Measurements from ENCODE around the gene TAS1R3.
"Not testable (repeated sequence)": the region's sequence is repeated elsewhere in the genome, so short reads cannot be mapped to it uniquely, and the experiment has no call there.

Gene TAS1R3

GRCh38 chr1:1354271-1355247 lies 23.5 kb downstream of the TAS1R3 start:
- no peak for DNase-seq

- no peak for DNase-seq
These were observed 24.3 kb downstream of the TAS1R3 start for GRCh38 chr1:1355416-1355815.

- DNase-seq: no peak
These were observed 25.2 kb downstream of the TAS1R3 start for GRCh38 chr1:1356166-1356795.

GRCh38 chr1:1356796-1357401 lies 25.8 kb downstream of the TAS1R3 start:
- no peak for DNase-seq

- DNase-seq: no peak
These were observed 26.9 kb downstream of the TAS1R3 start for GRCh38 chr1:1357871-1358432.

GRCh38 chr1:1358433-1359271 lies 27.6 kb downstream of the TAS1R3 start, which contains the start of gene MXRA8:
MXRA8 (minus strand) TSS chr1:1358555; CDS start chr1:1358504, 51 bp downstream.
- DNase-seq: no peak

- no peak for DNase-seq
These were observed 28.2 kb downstream of the TAS1R3 start for GRCh38 chr1:1359308-1359663.

GRCh38 chr1:1359664-1360468 lies 28.8 kb downstream of the TAS1R3 start:
- DNase-seq: no peak

- no peak for DNase-seq
These were observed 29.6 kb downstream of the TAS1R3 start for GRCh38 chr1:1360506-1361169.

- no peak for DNase-seq
These were observed 30.3 kb downstream of the TAS1R3 start for GRCh38 chr1:1361233-1361981.

GRCh38 chr1:1361982-1362423 lies 30.9 kb downstream of the TAS1R3 start:
- DNase-seq: no peak

- DNase-seq: no peak
These were observed 33.2 kb downstream of the TAS1R3 start for GRCh38 chr1:1364266-1364665.

GRCh38 chr1:1365875-1366698 lies 35.0 kb downstream of the TAS1R3 start:
- no peak for DNase-seq

- DNase-seq: no peak
These were observed 35.6 kb downstream of the TAS1R3 start for GRCh38 chr1:1366699-1367066.

- DNase-seq: no peak
These were observed 36.2 kb downstream of the TAS1R3 start for GRCh38 chr1:1367315-1367714.

- DNase-seq: not testable (repeated sequence)
These were observed 39.0 kb downstream of the TAS1R3 start for GRCh38 chr1:1370094-1370493.

GRCh38 chr1:1370771-1371300 lies 39.8 kb downstream of the TAS1R3 start:
- no peak for DNase-seq

- DNase-seq: no peak
These were observed 40.3 kb downstream of the TAS1R3 start for GRCh38 chr1:1371364-1371745.

Measured in NCI-H187 (cell line).